Ovary (tissue), 9 donors: ENCODE results near the gene FAM171A2. TPM values are rescaled to one million over a fixed set of nuclear protein-coding genes. Genes with fewer than 3 reads are reported as not detected.
A peak's percentile ranks its signal among the peaks of the same experiment; 100 is the strongest.

Experiments used
- DNase-seq, 5 donors: peaks; one replicate each; pipeline ENCODE4 v3.0.0-alpha.2; 2019 to 2020
- H3K27ac ChIP-seq, 2 donors: fragments of 200-600 bp; one replicate each; pipeline versions ENCODE4 v1.5.1 to v1.8.0; 2019 to 2022
- H3K27me3 ChIP-seq: fragments of 200-600 bp; one replicate; pipeline ENCODE4 v1.8.0; 2022
- H3K36me3 ChIP-seq: fragments of 200-600 bp; sonication (generic); one replicate; pipeline ENCODE4 v1.5.1; 2019
- H3K4me1 ChIP-seq: one replicate; pipeline ENCODE4 v1.8.1; 2013; ENCODE audit warnings: mild to moderate bottlenecking, moderate library complexity; ENCODE audit not compliant: insufficient read depth
- H3K4me3 ChIP-seq: fragments of 200-600 bp; sonication (generic); one replicate; pipeline ENCODE4 v1.5.1; 2017
- H3K9me3 ChIP-seq, 2 donors: fragments of 200-600 bp in 1 of 2; sonication (generic) in 1 of 2; one replicate each; pipeline versions ENCODE4 v1.5.1 to v1.8.1; 2013 to 2019; ENCODE audit warnings: mild to moderate bottlenecking in 1 of 2, moderate library complexity in 1 of 2
- CTCF ChIP-seq, 3 donors: fragments of 450-650 bp in 2 of 3; fragments of 200-600 bp in 1 of 3; IDR thresholded peaks; one replicate each; pipeline versions ENCODE4 v1.5.1 to v1.8.0; 2016 to 2022; ENCODE audit warnings: antibody characterized with exemption in 3 of 3, mild to moderate bottlenecking in 1 of 3
- EP300 ChIP-seq: sonication (generic); formaldehyde crosslinking; IDR thresholded peaks from one replicate; pipeline ENCODE4 v1.6.1; 2017; ENCODE audit warnings: antibody characterized with exemption
- POLR2A ChIP-seq: fragments of 450-650 bp; IDR thresholded peaks from one replicate; pipeline ENCODE4 v1.6.1; 2017; ENCODE audit warnings: antibody characterized with exemption, mild to moderate bottlenecking, moderate library complexity
- WGBS, 3 donors: extraction: QIAGEN DNeasy Blood & Tissue Kit in 1 of 3; methylation state at CpG; one replicate each; pipeline versions ENCODE4 v1.1.5 to v1.1.7; 2013 to 2017; 5-methylcytosine and 5-hydroxymethylcytosine counted together
- intact Hi-C, 4 donors: fragments of 100-400 bp; cut with DNase I; formaldehyde crosslinking; loops; one replicate each; pipeline versions ENCODE4 v1.11.0 to v1.15.1; 2022 to 2023
- polyA plus RNA-seq, 2 donors: library from polyadenylated mRNA; stranded (reverse); fragments of 200-250 nt in 1 of 2; fragments of 350-450 nt in 1 of 2; fragmentation: Illumina TruSeq in 1 of 2; extraction: RNeasy Lipid Tissue Mini Kit (QIAGEN cat#74804) in 1 of 2; gene quantifications; one replicate each; pipeline ENCODE4 v1.2.3, GENCODE V29; 2013 to 2014
- small RNA-seq: library from RNA; depleted of rRNA; stranded (forward); fragments of <200 nt; gene quantifications from one replicate; pipeline ENCODE3, GENCODE V24; 2016
- total RNA-seq, 7 donors: library from RNA; depleted of rRNA in 2 of 7; stranded (reverse); fragments of >200 nt in 2 of 7; fragmentation: NEBNext Ultra II Directional in 3 of 7; extraction: Animal tissue kit (Norgen Biotek cat#: 25700) in 3 of 7; gene quantifications; one replicate each; pipeline versions ENCODE4 v1.1.0 to v1.2.4, GENCODE V29; 2016 to 2023
- donor health status: DM: no; HTN: no; CAD: no; lungs with moderate emphysema.
- donor health status: DM: no; HTN: no; CAD: no.
- donor health status: Bipolar disorder and iron deficiency.
- donor health status: DM: yes; HTN: yes; CAD: no.
- donor health status: DM: no; HTN: no; CAD: no.
- donor health status: DM: yes; HTN: yes; CAD: no.

FAM171A2 gene
- total and polyA plus RNA-seq, 9 donors = 0.17 to 23.7 (median 10.6) TPM

- DNase-seq = peak; percentile 50 to 76 (median 68)
- intact Hi-C loops = loop anchor here in 1 of 4 donors (5.0 kb wide), 1 partner anchor 85 kb away; no protein-coding TSS in a partner anchor
- Histone ChIP-seq H3K27me3 (no peaks in the 10 kb centered on the region), H3K4me1 (peaks cover 6% of the 10 kb centered on the region), H3K27ac (peak overlapping the region; percentile 39 to 51), H3K36me3 (no peaks in the 10 kb centered on the region), H3K9me3 (no peaks in the 10 kb centered on the region), H3K4me3 (peak overlapping the region; percentile 23)
- TF ChIP-seq CTCF (IDR thresholded peaks at IDR 0.05) (no peak), POLR2A (no peak), EP300 (no peak)
- WGBS, 3 donors = 2 to 6% (median 3%) methylated on average over 24 to 26 of the region's 26 CpGs
Observed at GRCh38 chr17:44307387-44308186, 56.1 kb downstream of the FAM171A2 start.

- peaks cover 6% of the 10 kb centered on the region for H3K4me1 ChIP-seq
- no peak overlapping the region for H3K27ac ChIP-seq
- H3K4me3 ChIP-seq = no peak overlapping the region
- H3K27me3 ChIP-seq = no peaks in the 10 kb centered on the region
- intact Hi-C loops = loop anchor here in 1 of 4 donors (5.0 kb wide), 1 partner anchor 82 kb away; no protein-coding TSS in a partner anchor
- H3K9me3 ChIP-seq = no peaks in the 10 kb centered on the region
- no peaks in the 10 kb centered on the region for H3K36me3 ChIP-seq
- TF ChIP-seq EP300 (no peak), CTCF (IDR thresholded peaks at IDR 0.05) (no peak), POLR2A (no peak)
- DNase-seq = no peak
Observed at GRCh38 chr17:44304651-44305050, 59.0 kb downstream of the FAM171A2 start.

Small RNA genes within 50 kb of the gene (small RNA-seq; reads per million reads assigned to genes)
- gene RF00012 (not detected), gene RN7SL258P (not detected), gene RNU6-453P (not detected)

Other genes starting within 250 kb of the FAM171A2 start
- 10 to 100 TPM; 35.1 to 97.6 (median 67.2) TPM for gene HDAC5, start 240.2 kb downstream of the FAM171A2 start, total RNA-seq
- gene HDAC5, start 240.2 kb downstream of the FAM171A2 start, polyA plus RNA-seq = 10 to 100 TPM; 11.4 to 75.8 TPM
- 1 to 10 TPM in 3 of 7 donors, under 1 TPM in 4; 0.86 to 6.3 (median 0.97) TPM for gene HROB, start 221.9 kb downstream of the FAM171A2 start, total RNA-seq
- gene HROB, start 221.9 kb downstream of the FAM171A2 start, polyA plus RNA-seq = 1 to 10 TPM; 1.0 TPM
- 1 to 10 TPM in 3 of 7 donors, under 1 TPM in 3, not detected in 1; 0.24 to 1.8 (median 0.98) TPM for gene ASB16, start 193.1 kb downstream of the FAM171A2 start, total RNA-seq
- 1 to 10 TPM in 1 of 2 donors, under 1 TPM in 1; 0.10 to 1.3 TPM for gene ASB16, start 193.1 kb downstream of the FAM171A2 start, polyA plus RNA-seq
- 10 to 100 TPM; 18.7 to 37.0 (median 28.6) TPM for gene TMUB2, start 176.9 kb downstream of the FAM171A2 start, total RNA-seq
- 10 to 100 TPM; 22.5 to 36.8 TPM for gene TMUB2, start 176.9 kb downstream of the FAM171A2 start, polyA plus RNA-seq
- 10 to 100 TPM; 25.3 to 97.4 (median 72.6) TPM for gene ATXN7L3, start 164.0 kb downstream of the FAM171A2 start, total RNA-seq
- gene ATXN7L3, start 164.0 kb downstream of the FAM171A2 start, polyA plus RNA-seq = 10 to 100 TPM; 33.6 to 45.1 TPM
- gene UBTF, start 144.2 kb downstream of the FAM171A2 start, total RNA-seq = 100 to 1,000 TPM in 1 of 7 donors, 10 to 100 TPM in 6; 29.6 to 128 (median 81.5) TPM
- 10 to 100 TPM; 44.1 to 85.1 TPM for gene UBTF, start 144.2 kb downstream of the FAM171A2 start, polyA plus RNA-seq
- 1 to 10 TPM in 1 of 7 donors, under 1 TPM in 3, not detected in 3; 0.08 to 3.2 (median 0.35) TPM for gene SLC4A1, start 95.7 kb downstream of the FAM171A2 start, total RNA-seq
- not detected for gene SLC4A1, start 95.7 kb downstream of the FAM171A2 start, polyA plus RNA-seq
- 1 to 10 TPM in 3 of 7 donors, under 1 TPM in 4; 0.24 to 5.4 (median 0.69) TPM for gene RUNDC3A, start 55.3 kb downstream of the FAM171A2 start, total RNA-seq
- gene RUNDC3A, start 55.3 kb downstream of the FAM171A2 start, polyA plus RNA-seq = 1 to 10 TPM; 1.9 to 2.1 TPM
- 100 to 1,000 TPM in 1 of 7 donors, 10 to 100 TPM in 6; 47.7 to 111 (median 64.0) TPM for gene SLC25A39, start 39.0 kb downstream of the FAM171A2 start, total RNA-seq
- 10 to 100 TPM; 15.9 to 46.1 TPM for gene SLC25A39, start 39.0 kb downstream of the FAM171A2 start, polyA plus RNA-seq
- 100 to 1,000 TPM in 4 of 7 donors, 10 to 100 TPM in 3; 79.7 to 173 (median 112) TPM for gene GRN, start 18.6 kb downstream of the FAM171A2 start, total RNA-seq
- gene GRN, start 18.6 kb downstream of the FAM171A2 start, polyA plus RNA-seq = 10 to 100 TPM; 70.6 to 86.5 TPM
- 1 to 10 TPM in 6 of 7 donors, under 1 TPM in 1; 0.60 to 5.2 (median 2.2) TPM for gene ITGA2B, start 25.8 kb upstream of the FAM171A2 start, total RNA-seq
- gene ITGA2B, start 25.8 kb upstream of the FAM171A2 start, polyA plus RNA-seq = 1 to 10 TPM in 1 of 2 donors, under 1 TPM in 1; 0.88 to 1.6 TPM
- gene GPATCH8, start 139.6 kb upstream of the FAM171A2 start, total RNA-seq = 10 to 100 TPM; 27.6 to 57.3 (median 48.9) TPM
- 10 to 100 TPM; 20.5 to 40.4 TPM for gene GPATCH8, start 139.6 kb upstream of the FAM171A2 start, polyA plus RNA-seq
- 10 to 100 TPM in 3 of 7 donors, 1 to 10 TPM in 4; 1.6 to 12.5 (median 9.3) TPM for gene FZD2, start 193.6 kb upstream of the FAM171A2 start, total RNA-seq
- gene FZD2, start 193.6 kb upstream of the FAM171A2 start, polyA plus RNA-seq = 1 to 10 TPM in 1 of 2 donors, under 1 TPM in 1; 0.08 to 5.3 TPM